Germinal center (tissue), 1 donor: ENCODE data around the gene RLN3.

Source experiments
- DNase-seq: peaks from one replicate; pipeline ENCODE4 v3.0.0; 2012; ENCODE audit warnings: mixed read lengths, low spot score

RLN3 gene

GRCh38 chr19:14055396-14055795, 27.4 kb downstream of the RLN3 start:
- DNase-seq = no peak

DNA sequence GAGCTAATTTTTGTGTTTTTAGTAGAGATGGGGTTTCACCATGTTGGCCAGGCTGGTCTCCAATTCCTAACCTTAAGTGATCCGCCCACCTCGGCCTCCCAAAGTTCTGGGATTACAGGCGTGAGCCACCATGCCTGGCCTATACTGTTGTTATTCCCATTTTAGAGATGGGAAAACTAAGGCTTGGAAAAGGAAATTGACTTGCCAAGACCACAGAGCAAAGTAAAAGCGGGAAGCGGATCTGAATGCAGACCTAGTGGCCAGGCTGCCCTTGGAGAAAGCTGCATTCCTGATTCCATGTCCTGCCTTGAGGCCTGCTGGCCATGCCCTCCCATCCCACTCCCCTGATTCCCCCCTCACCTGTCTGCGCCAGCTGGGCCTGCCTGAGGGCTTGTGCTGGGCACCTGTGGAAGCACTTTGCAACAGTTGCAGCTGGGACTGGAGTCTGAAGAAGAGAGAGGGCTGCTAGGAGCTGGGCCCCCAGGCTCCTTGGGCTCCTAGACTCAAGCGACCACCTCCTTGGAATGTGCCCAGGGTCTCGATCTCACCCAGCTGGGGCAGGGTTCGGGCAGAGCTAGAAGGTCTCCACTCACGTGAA, 28.2 kb downstream of the RLN3 start:
- no peak for DNase-seq

DNA sequence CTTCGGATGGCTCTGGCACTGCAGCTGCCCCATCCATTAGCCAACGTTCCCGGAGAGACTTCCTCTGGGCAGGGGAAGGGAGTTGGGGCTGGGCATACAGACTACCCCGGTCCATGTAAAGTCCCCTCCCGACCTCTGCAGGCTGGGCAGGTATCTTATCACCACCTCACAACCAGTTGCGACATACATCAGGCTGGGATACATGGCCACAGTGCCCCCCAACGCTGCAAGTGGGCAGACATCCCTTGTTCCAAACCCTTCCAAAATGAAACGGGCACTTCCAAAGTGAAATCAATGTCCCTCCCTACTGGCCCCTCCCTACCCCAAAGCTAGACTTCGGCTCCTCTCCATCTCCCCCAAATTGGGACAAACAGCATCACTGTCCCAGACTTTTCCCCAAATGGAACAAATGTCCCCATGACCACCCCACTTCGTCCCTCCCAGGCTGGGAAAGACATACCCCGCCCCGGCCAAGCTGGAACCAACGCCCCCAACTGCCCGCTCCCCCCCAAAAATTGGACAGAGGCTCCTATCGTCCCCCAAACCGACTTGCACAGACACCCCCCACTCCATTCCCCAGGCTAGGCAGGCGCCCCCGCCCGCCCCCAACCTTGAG, 28.9 kb downstream of the RLN3 start:
- no peak for DNase-seq

- no peak for DNase-seq
These were observed 30.5 kb downstream of the RLN3 start for GRCh38 chr19:14058182-14059092.

DNA sequence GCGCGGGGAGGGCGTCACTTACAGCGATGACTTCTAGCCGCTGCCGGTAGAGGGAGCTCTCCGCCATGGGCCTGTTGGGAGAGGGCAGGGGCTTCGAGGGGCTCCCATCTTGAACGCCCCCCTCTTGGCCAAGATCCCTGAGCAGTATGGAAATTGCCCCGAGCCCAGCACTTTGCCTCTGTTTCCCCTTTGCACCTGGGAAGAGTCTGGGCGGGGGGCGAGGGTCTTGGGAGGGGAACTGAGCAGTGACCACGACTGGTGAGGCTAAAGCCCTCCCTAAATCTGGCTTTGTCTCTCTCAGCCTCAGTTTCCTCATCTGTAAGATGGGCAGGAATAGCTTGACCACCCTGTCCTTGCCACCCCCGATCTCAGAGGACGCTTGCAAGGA, 31.1 kb downstream of the RLN3 start:
- DNase-seq = peak; percentile 64

GRCh38 chr19:14059652-14060155, 31.8 kb downstream of the RLN3 start:
- no peak for DNase-seq

DNA sequence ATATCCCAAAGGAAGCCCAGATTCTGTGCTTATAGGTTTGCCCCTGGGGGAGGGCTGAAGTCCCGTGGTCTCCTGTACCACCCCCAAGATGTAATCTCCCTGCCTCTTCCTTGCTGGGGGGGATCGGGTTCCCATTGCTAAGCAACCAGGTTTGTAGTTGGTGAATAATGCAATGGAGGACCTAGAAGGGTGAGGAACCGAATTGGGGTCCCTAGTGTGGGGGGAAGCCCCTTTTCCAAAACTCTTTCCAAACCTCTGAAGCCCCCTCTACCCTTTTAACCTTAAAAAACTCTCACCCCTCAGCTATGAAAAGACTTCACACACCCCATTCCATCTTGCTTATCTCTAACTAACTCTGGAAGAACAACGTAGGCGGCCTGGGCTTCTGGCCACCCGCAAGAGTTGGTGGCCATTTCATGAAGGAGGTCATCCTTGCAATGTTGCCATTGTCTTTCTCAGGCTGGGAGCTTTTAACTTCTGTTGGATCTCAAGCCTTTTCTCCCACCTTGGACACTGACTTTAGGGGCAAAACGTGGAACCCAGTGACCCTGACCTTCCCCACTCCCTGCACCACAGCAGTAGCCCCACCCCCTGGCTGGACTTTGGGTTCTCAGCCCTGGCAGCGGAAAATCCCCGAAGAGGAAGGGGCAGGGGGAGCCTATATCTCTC, 33.3 kb downstream of the RLN3 start:
- no peak for DNase-seq

- no peak for DNase-seq
These were observed 34.0 kb downstream of the RLN3 start, which contains the start of gene PALM3 for GRCh38 chr19:14061751-14062557. Gene PALM3 (minus strand): TSS chr19:14062076. CDS start chr19:14061980, 96 bp downstream.

GRCh38 chr19:14062558-14062855, 34.6 kb downstream of the RLN3 start:
- DNase-seq = no peak

DNA sequence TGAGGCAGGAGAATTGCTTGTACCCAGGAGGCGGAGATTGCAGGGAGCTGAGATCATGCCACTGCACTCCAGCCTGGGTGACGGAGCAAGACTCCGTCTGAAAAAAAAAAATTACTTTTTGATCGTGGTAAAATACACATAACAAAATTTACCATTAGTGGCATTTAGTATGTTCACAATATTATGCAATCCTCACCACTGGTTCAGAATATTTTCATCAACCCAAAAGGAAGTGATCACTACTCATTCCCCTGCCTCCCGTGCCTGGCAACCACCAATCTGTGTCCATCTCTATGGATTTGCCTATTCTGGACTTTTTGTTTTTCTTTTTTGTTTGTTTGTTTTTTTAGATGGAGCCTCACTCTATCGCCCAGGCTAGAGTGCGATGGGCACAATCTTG, 35.2 kb downstream of the RLN3 start:
- no peak for DNase-seq

DNA sequence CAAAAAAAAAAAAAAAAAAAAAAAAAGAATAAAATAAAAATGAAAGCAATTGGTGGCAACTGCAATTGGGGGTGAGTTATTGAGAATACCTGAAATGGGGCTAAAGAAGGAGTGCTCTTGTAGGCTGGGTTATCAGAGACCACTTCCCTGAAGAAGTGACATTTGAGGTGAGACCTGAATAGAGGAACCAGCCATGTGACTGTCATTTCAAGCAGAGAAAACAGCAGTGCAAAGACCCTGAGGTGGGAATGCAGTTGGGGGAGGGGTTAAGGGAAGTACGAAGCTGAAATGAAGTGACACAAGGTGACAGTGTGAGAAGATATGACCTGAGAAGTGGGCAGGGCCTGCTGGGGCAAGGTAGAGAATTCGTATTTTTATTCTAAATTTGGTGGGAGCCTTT, 38.2 kb downstream of the RLN3 start:
- no peak for DNase-seq

GRCh38 chr19:14070268-14071050, 42.5 kb downstream of the RLN3 start:
- no peak for DNase-seq

DNA sequence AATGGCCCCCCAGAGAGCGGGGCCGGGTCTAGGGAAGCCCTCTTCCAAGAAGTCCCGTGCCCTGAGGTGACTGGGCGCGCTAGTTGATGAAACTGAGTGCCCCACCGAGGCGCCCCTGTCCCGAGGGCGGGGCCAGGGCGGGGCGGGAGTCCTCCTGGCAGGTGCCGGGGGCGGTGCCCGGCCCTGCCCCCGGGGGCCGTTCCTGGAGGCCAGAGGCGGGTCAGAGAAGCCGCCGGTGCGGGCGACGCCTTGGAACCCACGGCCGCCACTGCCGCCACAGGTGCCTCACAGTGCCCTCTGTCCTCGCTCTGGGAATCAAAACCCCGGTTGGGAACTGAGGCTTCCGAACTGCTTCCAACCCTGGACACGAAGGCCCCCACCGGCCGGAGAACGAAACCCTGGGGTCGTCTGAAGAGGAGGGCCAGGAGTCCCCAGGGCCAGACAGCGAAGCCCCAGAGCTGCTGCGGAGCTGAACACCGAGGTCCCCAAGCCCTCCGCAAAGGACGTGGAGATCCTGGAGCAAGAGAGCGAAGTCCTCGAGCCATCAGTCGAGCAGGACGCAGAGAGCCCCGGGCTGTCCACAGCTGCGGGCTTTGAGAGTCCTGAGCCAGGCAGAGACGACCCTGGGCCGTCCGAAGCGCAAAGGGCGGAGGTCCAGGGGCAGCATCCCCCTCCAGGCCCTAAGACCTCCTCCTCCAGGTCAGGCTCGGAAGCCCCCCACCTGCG, 44.8 kb downstream of the RLN3 start, which contains the start of gene MISP3:
Gene MISP3, plus strand, starts transcription at position 252 of the 726 bp plus-strand sequence. CDS start 524 bp downstream, outside the sequence.
- peak; percentile 47 for DNase-seq

DNA sequence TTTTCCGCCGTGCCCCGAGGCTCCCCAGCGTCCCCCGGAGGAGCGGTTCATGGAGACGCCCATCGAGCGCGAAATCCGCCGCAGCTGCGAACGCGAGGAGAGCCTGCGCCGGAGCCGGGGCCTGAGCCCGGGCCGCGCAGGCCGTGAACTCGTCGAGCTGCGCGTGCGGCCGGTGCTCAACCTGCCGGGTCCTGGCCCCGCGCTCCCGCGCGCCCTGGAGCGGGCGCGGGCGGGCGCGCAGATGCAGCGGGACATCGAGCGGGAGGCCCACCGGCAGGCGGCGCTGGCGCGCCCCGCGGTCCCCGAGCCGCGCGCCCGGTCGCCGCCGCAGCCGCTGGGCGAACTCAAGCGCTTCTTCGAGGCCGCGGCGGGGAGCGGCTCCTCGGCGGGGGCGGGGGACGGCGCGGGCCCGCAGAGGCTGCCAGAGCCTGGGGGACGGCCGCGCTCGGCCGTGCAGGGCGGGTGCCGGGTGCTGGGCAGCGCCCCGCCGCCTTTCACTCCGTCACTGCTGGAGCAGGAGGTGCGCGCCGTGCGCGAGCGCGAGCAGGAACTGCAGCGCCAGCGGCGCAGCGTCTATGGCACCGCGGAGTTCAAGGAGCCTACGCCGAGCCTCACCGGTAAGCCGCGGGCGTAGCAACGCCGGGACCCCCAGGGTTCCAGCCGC, 45.4 kb downstream of the RLN3 start:
- DNase-seq = peak; percentile 86

GRCh38 chr19:14073925-14074838, 46.2 kb downstream of the RLN3 start:
- DNase-seq = peak; percentile 20

DNA sequence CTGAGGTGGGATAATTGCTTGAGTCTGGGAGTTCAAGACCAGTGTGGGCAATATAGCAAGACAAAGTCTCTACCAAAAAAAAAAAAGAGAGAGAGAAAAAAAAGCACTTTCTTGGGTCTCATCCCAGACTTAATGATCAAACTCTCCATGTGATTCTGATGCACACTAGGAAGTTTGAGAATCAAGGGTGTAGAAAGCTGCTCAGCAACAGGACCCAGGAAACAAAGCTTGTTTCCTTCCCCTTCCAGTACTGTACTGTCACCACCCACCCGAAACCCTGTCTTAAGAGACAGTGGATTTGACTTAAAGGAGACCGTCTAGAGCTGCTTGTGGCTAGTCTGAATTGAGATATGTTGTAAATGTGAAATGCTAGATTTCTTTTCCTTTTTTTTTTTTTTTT, 50.5 kb downstream of the RLN3 start:
- no peak for DNase-seq
